HepG2 (cell line): Measurements from ENCODE around the gene BBIP1. TPM values are rescaled to one million over a fixed set of nuclear protein-coding genes. Genes with fewer than 3 reads are reported as not detected.

Experiments used
- CREB3 ChIP-seq: sonication (generic); formaldehyde crosslinking; IDR thresholded peaks from 2 replicates; pipeline ENCODE4 v1.5.0; 2020; ENCODE audit warnings: missing genetic modification reagents
- DMTF1 ChIP-seq: sonication (generic); formaldehyde crosslinking; IDR thresholded peaks from 2 replicates; pipeline ENCODE4 v1.4.0; 2020; ENCODE audit warnings: mild to moderate bottlenecking, missing genetic modification reagents
- HDAC1 ChIP-seq: sonication (generic); formaldehyde crosslinking; IDR thresholded peaks from 2 replicates; pipeline ENCODE4 v1.5.1; 2020; ENCODE audit warnings: mild to moderate bottlenecking, missing genetic modification reagents
- MXD3 ChIP-seq: IDR thresholded peaks from 2 replicates; pipeline ENCODE4 v1.6.1; 2016; ENCODE audit warnings: mild to moderate bottlenecking, missing biosample characterization, missing genetic modification reagents
- NR2C2 ChIP-seq: sonication (generic); formaldehyde crosslinking; IDR thresholded peaks from 2 replicates; pipeline ENCODE4 v1.4.0; 2020; ENCODE audit warnings: missing genetic modification reagents, mild to moderate bottlenecking, moderate library complexity, borderline replicate concordance
- NR2F6 ChIP-seq, 2 experiments: IDR thresholded peaks; 2 replicates each; pipeline ENCODE4 v1.6.1; 2016; ENCODE audit warnings: antibody characterized with exemption in 1 of 2, mild to moderate bottlenecking in 1 of 2
- SP2 ChIP-seq: sonication (generic); formaldehyde crosslinking; IDR thresholded peaks from 2 replicates; pipeline ENCODE4 v1.5.1; 2020; ENCODE audit warnings: mild to moderate bottlenecking, missing genetic modification reagents
- SP4 ChIP-seq: sonication (generic); formaldehyde crosslinking; IDR thresholded peaks from 2 replicates; pipeline ENCODE4 v1.8.1; 2023; ENCODE audit warnings: mild to moderate bottlenecking, missing genetic modification reagents
- TFDP2 ChIP-seq: sonication (generic); formaldehyde crosslinking; IDR thresholded peaks from 2 replicates; pipeline ENCODE4 v1.4.0; 2020; ENCODE audit warnings: missing genetic modification reagents
- ZBTB43 ChIP-seq: sonication (generic); formaldehyde crosslinking; conservative IDR thresholded peaks from 2 replicates; pipeline ENCODE4 v1.4.0; 2020; ENCODE audit warnings: missing genetic modification reagents
- ZFX ChIP-seq: sonication (generic); formaldehyde crosslinking; IDR thresholded peaks from 2 replicates; pipeline ENCODE4 v1.4.0; 2020; ENCODE audit warnings: mild to moderate bottlenecking, low read depth, missing genetic modification reagents, moderate library complexity
- ZMAT5 ChIP-seq: sonication (generic); formaldehyde crosslinking; IDR thresholded peaks from 2 replicates; pipeline ENCODE4 v1.5.0; 2020; ENCODE audit warnings: mild to moderate bottlenecking, low read depth, missing genetic modification reagents, borderline replicate concordance
- ZNF503 ChIP-seq: sonication (generic); formaldehyde crosslinking; IDR thresholded peaks from 2 replicates; pipeline ENCODE4 v1.4.0; 2020; ENCODE audit warnings: missing genetic modification reagents
- ZNF547 ChIP-seq: sonication (generic); formaldehyde crosslinking; IDR thresholded peaks from 2 replicates; pipeline ENCODE4 v1.5.1; 2020; ENCODE audit warnings: mild to moderate bottlenecking, missing genetic modification reagents
- ZNF569 ChIP-seq: sonication (generic); formaldehyde crosslinking; IDR thresholded peaks from 2 replicates; pipeline ENCODE4 v1.5.0; 2020; ENCODE audit warnings: mild to moderate bottlenecking, missing genetic modification reagents, moderate library complexity, borderline replicate concordance
- ZNF576 ChIP-seq: sonication (generic); formaldehyde crosslinking; IDR thresholded peaks from 2 replicates; pipeline ENCODE4 v1.4.0; 2020; ENCODE audit warnings: mild to moderate bottlenecking, missing genetic modification reagents
- ZSCAN22 ChIP-seq: sonication (generic); formaldehyde crosslinking; IDR thresholded peaks from 2 replicates; pipeline ENCODE4 v1.4.0; 2020; ENCODE audit warnings: mild to moderate bottlenecking, missing genetic modification reagents
- polyA plus RNA-seq, 8 experiments: library from polyadenylated mRNA; depleted of rRNA in 3 of 8; stranded (reverse) in 7 of 8; unstranded in 1 of 8; fragments of >200 nt; fragmentation: Illumina TruSeq in 4 of 8; extraction: Trizol in 4 of 8; gene quantifications; 2 replicates each; pipeline versions ENCODE4 v1.2.1 to v1.2.3, GENCODE V29; 2011 to 2016; ENCODE audit warnings: low read depth in 4 of 8, missing spikeins in 1 of 8, mixed read lengths in 1 of 8; ENCODE audit not compliant: insufficient read depth in 1 of 8
- total RNA-seq, 5 experiments: library from RNA; depleted of rRNA; stranded (reverse); fragments of >200 nt; fragmentation: Illumina TruSeq; extraction: Trizol; gene quantifications; 2 replicates each; pipeline ENCODE4 v1.2.3, GENCODE V29; 2016; ENCODE audit warnings: low read depth in 1 of 5

Gene BBIP1
- total and polyA plus RNA-seq, 2 of the 13 experiments (the other 11 are each of a cell fraction or from before 2014, with no cell fraction given): 18.3 to 24.1 TPM

GRCh38 chr10:110919349-110919931, 460 bp upstream of the BBIP1 start, which contains the start of gene SHOC2 (continued):
- no peak for TF ChIP-seq DMTF1 (CRISPR knock-in tag)
- no peak for TF ChIP-seq CREB3 (CRISPR knock-in tag)
- TF ChIP-seq ZNF503: 0 out of 2 replicates have a peak, but pooled peaks have one; percentile 2
- TF ChIP-seq SP2 (CRISPR knock-in tag): peak; percentile 73; the same call in 1 of the 2 replicates
- TF ChIP-seq ZFX (CRISPR knock-in tag): peak; percentile 66
- TF ChIP-seq TFDP2 (CRISPR knock-in tag): no peak; the same call in 1 of the 2 replicates
- TF ChIP-seq NR2F6 (IDR thresholded peaks at IDR 0.05): no peak
- TF ChIP-seq NR2F6 (CRISPR knock-in tag; IDR thresholded peaks at IDR 0.05): no peak
- no peak for TF ChIP-seq ZNF547
- TF ChIP-seq SP4 (CRISPR knock-in tag): peak; percentile 79; the same call in 1 of the 2 replicates
- no peak for TF ChIP-seq ZNF569
- no peak for TF ChIP-seq ZNF576 (CRISPR knock-in tag)
- TF ChIP-seq MXD3 (CRISPR knock-in tag): no peak
- TF ChIP-seq ZMAT5: no peak
- TF ChIP-seq HDAC1 (CRISPR knock-in tag): no peak
- TF ChIP-seq ZBTB43 (CRISPR knock-in tag): no peak
- no peak for TF ChIP-seq ZSCAN22
- TF ChIP-seq NR2C2 (CRISPR knock-in tag): no peak
